Pancreas (tissue), 10 donors: ENCODE results near the gene MARCHF9. TPM values are rescaled to one million over a fixed set of nuclear protein-coding genes. Genes with fewer than 3 reads are reported as not detected.

Experiments used
- ATAC-seq, 4 donors: fragments of 200-7000 bp; cut with Tn5 transposase; one replicate each; pipeline versions ENCODE4 v1.8.0 to v1.9.1; 2020; ENCODE audit warnings: mild to moderate bottlenecking in 4 of 4, moderate library complexity in 4 of 4
- DNase-seq, 6 donors: peaks; one replicate each; pipeline ENCODE4 v3.0.0-alpha.2; 2020
- FAIRE-seq: peaks from 2 replicates; lab custom pipeline; 2012; peaks lifted over from hg19 to GRCh38; lab: Jason Lieb, UNC
- H3K27ac ChIP-seq, 4 donors: fragments of 200-600 bp; sonication (generic); 1 replicate in 3 of 4; 2 replicates in 1 of 4; pipeline versions ENCODE4 v1.5.0 to v1.8.0; 2020
- H3K27me3 ChIP-seq, 4 donors: fragments of 200-600 bp; one replicate each; pipeline ENCODE4 v1.8.0; 2021
- H3K36me3 ChIP-seq, 3 donors: fragments of 200-600 bp; sonication (generic) in 1 of 3; one replicate each; pipeline versions ENCODE4 v1.5.0 to v1.8.0; 2020 to 2021
- H3K4me1 ChIP-seq, 3 donors: fragments of 200-600 bp; one replicate each; pipeline ENCODE4 v1.8.0; 2021
- H3K4me3 ChIP-seq, 4 donors: fragments of 200-600 bp; sonication (generic) in 2 of 4; one replicate each; pipeline versions ENCODE4 v1.5.0 to v1.8.0; 2020 to 2021
- H3K9me3 ChIP-seq, 4 donors: fragments of 200-600 bp; one replicate each; pipeline ENCODE4 v1.8.0; 2021
- WGBS, 2 donors: extraction: QIAGEN DNeasy Blood & Tissue Kit; methylation state at CpG; one replicate each; pipeline ENCODE4 v1.1.7; 2013; 5-methylcytosine and 5-hydroxymethylcytosine counted together
- intact Hi-C, 3 donors: fragments of 100-400 bp; cut with DNase I; formaldehyde crosslinking; loops; one replicate each; pipeline versions ENCODE4 v1.11.1 to v1.14.2; 2022
- polyA plus RNA-seq, 2 donors: library from polyadenylated mRNA; stranded (reverse); fragments of 200-250 nt; gene quantifications; one replicate each; pipeline ENCODE4 v1.2.3, GENCODE V29; 2013
- total RNA-seq, 6 donors: library from RNA; stranded (reverse); fragmentation: NEBNext Ultra II Directional in 4 of 6; extraction: Animal tissue kit (Norgen Biotek cat#: 25700) in 4 of 6; gene quantifications; one replicate each; pipeline versions ENCODE4 v1.2.1 to v1.2.4, GENCODE V29; 2021 to 2023
- TF ChIP-seq, protein P1 (sequence below), 4 donors: fragments of 200-600 bp; sonication (generic) in 3 of 4; IDR thresholded peaks; one replicate each; pipeline versions ENCODE4 v1.5.0 to v1.8.0; 2021; ENCODE audit warnings: antibody characterized with exemption in 4 of 4
- donor health status: healthy with polysubstance abuse.
- donor health status: DM: no; HTN: no; CAD: no; lungs with moderate emphysema.
- donor health status: DM: no; HTN: no; CAD: no.
- donor health status: control.
- donor health status: control.
- donor health status: Bipolar disorder and iron deficiency.
- donor health status: DM: yes; HTN: yes; CAD: no.
- donor health status: DM: no; HTN: no; CAD: no.
- donor health status: DM: no; HTN: no; CAD: no.
- donor health status: DM: yes; HTN: yes; CAD: no.

The MARCHF9 gene
- total and polyA plus RNA-seq, 8 donors: 6.7 to 32.5 (median 8.0) TPM

DNA sequence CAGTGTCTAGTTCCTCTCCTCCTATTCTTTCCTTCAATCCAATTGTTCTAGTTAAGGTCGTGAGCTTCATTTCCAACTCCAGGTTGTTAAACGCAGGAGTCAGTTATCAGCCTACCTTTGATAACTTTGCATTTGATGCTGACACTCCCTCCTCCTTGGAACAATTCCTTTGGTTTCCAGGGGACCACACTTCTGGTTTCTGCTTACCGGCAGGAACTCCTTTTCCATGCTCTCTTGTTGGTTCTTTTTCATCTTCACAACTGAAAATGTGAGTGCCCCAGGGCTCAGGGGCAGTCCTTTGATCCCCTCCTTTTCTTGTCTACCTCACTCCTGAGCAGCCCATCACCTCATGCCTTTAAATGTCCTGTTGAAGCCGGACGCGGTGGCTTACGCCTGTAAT, 22.5 kb downstream of the MARCHF9 start:
- no peak for DNase-seq
- Histone ChIP-seq H3K4me1 (peaks cover 5 to 11% (median 10%) of the 10 kb centered on the region in 3 donors), H3K4me3 (no peak overlapping the region), H3K27ac (no peak overlapping the region), H3K36me3 (no peaks in the 10 kb centered on the region), H3K27me3 (no peaks in the 10 kb centered on the region), H3K9me3 (no peaks in the 10 kb centered on the region)
- intact Hi-C loops: no loop called here
- no peak for FAIRE-seq
- ATAC-seq: no peak
- WGBS, 2 donors: 78 to 83% methylated on average over 7 of the region's 7 CpGs
- TF ChIP-seq, protein P1, sequence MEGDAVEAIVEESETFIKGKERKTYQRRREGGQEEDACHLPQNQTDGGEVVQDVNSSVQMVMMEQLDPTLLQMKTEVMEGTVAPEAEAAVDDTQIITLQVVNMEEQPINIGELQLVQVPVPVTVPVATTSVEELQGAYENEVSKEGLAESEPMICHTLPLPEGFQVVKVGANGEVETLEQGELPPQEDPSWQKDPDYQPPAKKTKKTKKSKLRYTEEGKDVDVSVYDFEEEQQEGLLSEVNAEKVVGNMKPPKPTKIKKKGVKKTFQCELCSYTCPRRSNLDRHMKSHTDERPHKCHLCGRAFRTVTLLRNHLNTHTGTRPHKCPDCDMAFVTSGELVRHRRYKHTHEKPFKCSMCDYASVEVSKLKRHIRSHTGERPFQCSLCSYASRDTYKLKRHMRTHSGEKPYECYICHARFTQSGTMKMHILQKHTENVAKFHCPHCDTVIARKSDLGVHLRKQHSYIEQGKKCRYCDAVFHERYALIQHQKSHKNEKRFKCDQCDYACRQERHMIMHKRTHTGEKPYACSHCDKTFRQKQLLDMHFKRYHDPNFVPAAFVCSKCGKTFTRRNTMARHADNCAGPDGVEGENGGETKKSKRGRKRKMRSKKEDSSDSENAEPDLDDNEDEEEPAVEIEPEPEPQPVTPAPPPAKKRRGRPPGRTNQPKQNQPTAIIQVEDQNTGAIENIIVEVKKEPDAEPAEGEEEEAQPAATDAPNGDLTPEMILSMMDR (IDR thresholded peaks at IDR 0.05): no peak

DNA sequence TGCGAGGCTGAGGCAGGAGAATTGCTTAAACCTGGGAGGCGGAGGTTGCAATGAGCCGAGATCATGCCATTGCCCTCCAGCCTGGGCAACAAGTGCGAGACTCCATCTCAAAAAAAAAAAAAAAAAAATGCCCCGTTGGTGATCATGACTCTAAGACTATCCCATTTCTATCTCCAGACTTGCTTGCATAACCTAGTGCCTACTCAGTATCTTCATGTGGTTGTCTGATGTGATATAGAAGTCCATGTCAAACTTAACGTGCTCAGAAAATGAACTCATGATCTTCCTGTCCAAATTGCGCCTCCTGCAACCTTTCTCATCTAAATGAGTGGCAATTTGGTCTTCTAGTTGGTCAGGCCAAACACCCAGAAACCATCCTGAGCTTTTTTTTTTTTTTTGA, 23.0 kb downstream of the MARCHF9 start:
- FAIRE-seq (no peak), ATAC-seq (no peak), DNase-seq (no peak)
- intact Hi-C loops: no loop called here
- no peak overlapping the region for H3K4me3 ChIP-seq
- no peak overlapping the region for H3K27ac ChIP-seq
- no peaks in the 10 kb centered on the region for H3K36me3 ChIP-seq
- TF ChIP-seq, protein P1 (IDR thresholded peaks at IDR 0.05): no peak
- H3K9me3 ChIP-seq: no peaks in the 10 kb centered on the region
- no peaks in the 10 kb centered on the region for H3K27me3 ChIP-seq
- peaks cover 6 to 11% (median 10%) of the 10 kb centered on the region in 3 donors for H3K4me1 ChIP-seq
- 91 to 94% methylated on average over 7 of the region's 7 CpGs for WGBS, 2 donors

DNA sequence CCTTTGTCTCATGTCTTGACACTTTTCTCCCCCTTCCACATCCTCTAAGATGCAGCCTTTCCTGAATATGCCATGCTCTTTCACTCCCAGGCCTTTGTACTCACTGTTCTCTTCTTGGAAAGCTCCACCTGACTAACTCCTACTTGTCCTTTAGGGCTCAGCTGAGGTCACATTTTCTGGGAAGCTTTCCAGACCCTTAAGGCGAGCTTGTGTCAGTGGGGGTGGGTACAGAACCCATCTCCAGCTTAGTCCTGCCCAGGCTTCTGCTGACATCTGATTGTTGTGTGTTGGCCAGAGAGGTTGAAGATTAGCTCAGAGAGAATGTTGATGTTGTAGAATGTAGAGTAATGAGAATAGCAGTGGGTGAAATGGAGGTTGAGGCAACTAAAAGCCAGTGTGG, 24.8 kb downstream of the MARCHF9 start:
- DNase-seq (no peak), ATAC-seq (no peak), FAIRE-seq (no peak)
- Histone ChIP-seq H3K27ac (no peak overlapping the region), H3K4me1 (peaks cover 4 to 15% (median 14%) of the 10 kb centered on the region in 3 donors), H3K27me3 (no peaks in the 10 kb centered on the region), H3K4me3 (no peak overlapping the region), H3K9me3 (no peaks in the 10 kb centered on the region), H3K36me3 (no peaks in the 10 kb centered on the region)
- intact Hi-C loops: no loop called here
- TF ChIP-seq, protein P1 (IDR thresholded peaks at IDR 0.05): no peak
- 42 to 54% methylated on average over 1 of the region's 1 CpG for WGBS, 2 donors

DNA sequence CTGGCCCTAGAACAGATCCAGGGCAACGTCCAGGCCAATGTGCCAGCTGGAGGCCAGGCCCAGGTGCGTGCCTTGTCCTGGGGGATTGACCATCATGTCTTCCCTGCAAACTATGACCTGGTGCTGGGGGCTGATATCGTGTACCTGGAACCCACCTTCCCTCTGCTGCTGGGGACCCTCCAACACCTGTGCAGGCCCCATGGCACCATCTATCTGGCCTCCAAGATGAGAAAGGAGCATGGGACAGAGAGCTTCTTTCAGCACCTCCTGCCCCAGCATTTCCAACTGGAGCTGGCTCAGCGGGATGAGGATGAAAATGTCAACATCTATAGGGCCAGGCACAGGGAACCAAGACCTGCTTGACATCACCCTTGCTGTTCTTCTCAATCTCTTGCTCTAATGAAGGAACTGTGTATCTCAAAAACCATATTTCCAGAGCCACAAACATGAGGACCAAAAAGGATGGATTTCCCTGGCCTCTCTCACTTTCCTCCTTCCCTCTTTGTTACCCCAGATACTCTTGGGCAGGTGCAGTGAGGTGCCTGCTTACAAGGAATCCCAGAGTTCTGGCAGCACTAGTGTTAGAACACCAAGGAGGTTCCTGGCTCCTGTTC, 25.5 kb downstream of the MARCHF9 start:
- ATAC-seq (no peak), DNase-seq (peak in 1 of 6 donors; percentile 45), FAIRE-seq (no peak)
- intact Hi-C loops: no loop called here
- Histone ChIP-seq H3K27ac (no peak overlapping the region), H3K4me1 (peaks cover 4 to 15% (median 14%) of the 10 kb centered on the region in 3 donors), H3K9me3 (no peaks in the 10 kb centered on the region), H3K4me3 (no peak overlapping the region), H3K27me3 (no peaks in the 10 kb centered on the region), H3K36me3 (peaks cover 0 to 4% (median 0%) of the 10 kb centered on the region in 3 donors)
- WGBS, 2 donors: 82 to 89% methylated on average over 4 of the region's 4 CpGs
- TF ChIP-seq, protein P1 (IDR thresholded peaks at IDR 0.05): no peak

DNA sequence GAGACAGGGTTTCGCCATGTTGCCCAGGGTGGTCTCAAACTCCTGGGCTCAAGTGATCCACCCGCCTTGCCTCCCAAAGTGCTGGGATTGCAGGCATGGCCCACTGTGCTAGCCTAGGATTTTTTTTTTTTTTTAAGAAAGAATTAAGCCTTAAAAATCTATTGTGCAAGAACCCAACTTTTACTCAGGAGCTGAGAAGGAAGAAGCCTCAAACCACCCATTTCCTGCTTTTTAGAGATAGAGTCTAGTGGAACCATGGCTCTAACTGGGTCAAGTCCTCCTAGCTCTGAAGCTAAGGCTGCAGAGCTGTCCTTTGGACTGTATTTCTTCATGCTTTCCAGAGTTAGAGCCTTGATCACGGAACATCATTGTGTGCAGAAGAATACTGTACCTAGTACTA, 26.3 kb downstream of the MARCHF9 start:
- no peak for FAIRE-seq
- peaks cover 4 to 15% (median 14%) of the 10 kb centered on the region in 3 donors for H3K4me1 ChIP-seq

More for the DNA sequence above, 26.3 kb downstream of the MARCHF9 start:
- Histone ChIP-seq H3K36me3 (peaks cover 0 to 12% (median 7%) of the 10 kb centered on the region in 3 donors), H3K27ac (peak overlapping the region in 1 of 4 donors; percentile 23), H3K4me3 (no peak overlapping the region), H3K27me3 (no peaks in the 10 kb centered on the region), H3K9me3 (no peaks in the 10 kb centered on the region)
- WGBS, 2 donors: 94 to 95% methylated on average over 3 of the region's 3 CpGs
- intact Hi-C loops: no loop called here
- ATAC-seq (no peak), DNase-seq (no peak)
- TF ChIP-seq, protein P1 (IDR thresholded peaks at IDR 0.05): no peak
